HG02763 (cell line): ENCODE results near the gene KCNS3.
A peak's percentile ranks its signal among the peaks of the same experiment; 100 is the strongest.

Source experiments
- ATAC-seq: cut with Tn5 transposase; IDR thresholded peaks from one replicate; pipeline ENCODE4 v1.9.1; 2021; ENCODE audit warnings: mild to moderate bottlenecking, moderate library complexity; ENCODE audit not compliant: unreplicated experiment

KCNS3 gene

GRCh38 chr2:17876590-17876989 lies 1.9 kb upstream of the KCNS3 start:
- no peak for ATAC-seq

- peak; percentile 27 for ATAC-seq
Measured at GRCh38 chr2:17877811-17878280, 621 bp upstream of the KCNS3 start.

GRCh38 chr2:17879137-17879912 lies 858 bp downstream of the KCNS3 start:
- no peak for ATAC-seq

GRCh38 chr2:17879913-17880274 lies 1.4 kb downstream of the KCNS3 start:
- no peak for ATAC-seq

- ATAC-seq, result no peak
Measured at GRCh38 chr2:17892770-17893534, 14.5 kb downstream of the KCNS3 start.

- no peak for ATAC-seq
Measured at GRCh38 chr2:17894005-17894404, 15.5 kb downstream of the KCNS3 start.

GRCh38 chr2:17894556-17894955 lies 16.1 kb downstream of the KCNS3 start:
- ATAC-seq, result no peak

GRCh38 chr2:17899871-17900270 lies 21.4 kb downstream of the KCNS3 start:
- ATAC-seq, result no peak

GRCh38 chr2:17901246-17901645 lies 22.8 kb downstream of the KCNS3 start:
- ATAC-seq, result no peak

- no peak for ATAC-seq
Measured at GRCh38 chr2:17910980-17911379, 32.5 kb downstream of the KCNS3 start.

GRCh38 chr2:17911491-17912260 lies 33.2 kb downstream of the KCNS3 start:
- ATAC-seq, result peak; percentile 21

- peak; percentile 94 for ATAC-seq
Measured at GRCh38 chr2:17912266-17912691, 33.8 kb downstream of the KCNS3 start.

- no peak for ATAC-seq
Measured at GRCh38 chr2:17915099-17915498, 36.6 kb downstream of the KCNS3 start.

GRCh38 chr2:17915811-17916518 lies 37.5 kb downstream of the KCNS3 start:
- no peak for ATAC-seq

- ATAC-seq, result no peak
Measured at GRCh38 chr2:17916584-17916983, 38.1 kb downstream of the KCNS3 start.

GRCh38 chr2:17918789-17919188 lies 40.3 kb downstream of the KCNS3 start:
- no peak for ATAC-seq

- ATAC-seq, result no peak
Measured at GRCh38 chr2:17930773-17931172, 52.3 kb downstream of the KCNS3 start.

GRCh38 chr2:17933256-17933655 lies 54.8 kb downstream of the KCNS3 start:
- ATAC-seq, result no peak

- ATAC-seq, result no peak
Measured at GRCh38 chr2:17934721-17935120, 56.3 kb downstream of the KCNS3 start.

- no peak for ATAC-seq
Measured at GRCh38 chr2:17935242-17935885, 56.9 kb downstream of the KCNS3 start.
